ENCODE results near the gene SLC24A3.

The SLC24A3 gene

DNA sequence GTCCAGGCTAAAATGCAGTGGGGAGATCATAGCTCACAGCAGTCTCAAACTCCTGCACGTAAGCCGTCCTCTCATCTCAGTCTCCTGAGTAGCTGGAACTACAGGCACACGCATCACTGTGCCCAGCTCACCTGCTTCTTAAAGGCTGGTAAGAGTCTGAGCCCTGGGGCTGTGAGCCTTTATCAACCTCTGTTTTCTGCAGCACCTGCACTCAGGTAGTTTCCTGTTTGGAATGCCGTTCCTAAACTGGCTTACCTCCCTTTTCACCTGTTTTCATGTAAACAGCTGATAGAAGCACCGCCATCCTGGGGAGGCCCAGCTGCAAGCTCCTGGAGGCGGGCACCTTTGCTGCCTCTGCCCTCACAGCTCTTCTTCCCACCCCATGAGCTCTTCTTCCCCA lies 45.4 kb downstream of the SLC24A3 start:
- H3K4me3 ChIP-seq (ENCODE audit: low read length) = no peak overlapping the region
- TF ChIP-seq, protein P1, sequence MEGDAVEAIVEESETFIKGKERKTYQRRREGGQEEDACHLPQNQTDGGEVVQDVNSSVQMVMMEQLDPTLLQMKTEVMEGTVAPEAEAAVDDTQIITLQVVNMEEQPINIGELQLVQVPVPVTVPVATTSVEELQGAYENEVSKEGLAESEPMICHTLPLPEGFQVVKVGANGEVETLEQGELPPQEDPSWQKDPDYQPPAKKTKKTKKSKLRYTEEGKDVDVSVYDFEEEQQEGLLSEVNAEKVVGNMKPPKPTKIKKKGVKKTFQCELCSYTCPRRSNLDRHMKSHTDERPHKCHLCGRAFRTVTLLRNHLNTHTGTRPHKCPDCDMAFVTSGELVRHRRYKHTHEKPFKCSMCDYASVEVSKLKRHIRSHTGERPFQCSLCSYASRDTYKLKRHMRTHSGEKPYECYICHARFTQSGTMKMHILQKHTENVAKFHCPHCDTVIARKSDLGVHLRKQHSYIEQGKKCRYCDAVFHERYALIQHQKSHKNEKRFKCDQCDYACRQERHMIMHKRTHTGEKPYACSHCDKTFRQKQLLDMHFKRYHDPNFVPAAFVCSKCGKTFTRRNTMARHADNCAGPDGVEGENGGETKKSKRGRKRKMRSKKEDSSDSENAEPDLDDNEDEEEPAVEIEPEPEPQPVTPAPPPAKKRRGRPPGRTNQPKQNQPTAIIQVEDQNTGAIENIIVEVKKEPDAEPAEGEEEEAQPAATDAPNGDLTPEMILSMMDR (conservative IDR thresholded peaks at IDR 0.05; ENCODE audit: low read length) = no peak
- no peak for DNase-seq (ENCODE audit: low read depth)

DNA sequence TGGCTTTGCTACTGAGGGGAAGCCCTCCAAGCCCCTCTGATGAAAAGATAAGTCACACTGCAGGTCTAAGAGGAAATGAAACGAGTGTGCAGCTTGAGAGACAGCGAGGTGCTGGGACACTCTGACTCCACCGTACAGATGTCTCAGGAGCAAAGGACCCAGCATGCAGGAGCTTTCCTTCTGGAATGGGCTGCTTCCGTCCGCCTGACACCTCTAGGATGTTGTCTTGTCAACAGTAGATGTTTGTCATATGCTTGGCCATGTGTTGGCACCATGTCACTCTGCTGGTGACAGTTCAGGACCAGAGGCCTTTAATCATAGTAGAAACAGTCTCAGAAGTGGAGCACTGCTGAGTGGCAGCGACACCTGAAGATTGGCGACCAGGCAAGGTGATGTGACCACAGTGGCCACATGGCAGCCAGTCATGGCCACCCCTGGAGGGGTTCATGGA lies 46.7 kb downstream of the SLC24A3 start:
- no peak for DNase-seq (ENCODE audit: low read depth)
- TF ChIP-seq, protein P1 (conservative IDR thresholded peaks at IDR 0.05; ENCODE audit: low read length) = no peak
- no peak overlapping the region for H3K4me3 ChIP-seq (ENCODE audit: low read length)

DNA sequence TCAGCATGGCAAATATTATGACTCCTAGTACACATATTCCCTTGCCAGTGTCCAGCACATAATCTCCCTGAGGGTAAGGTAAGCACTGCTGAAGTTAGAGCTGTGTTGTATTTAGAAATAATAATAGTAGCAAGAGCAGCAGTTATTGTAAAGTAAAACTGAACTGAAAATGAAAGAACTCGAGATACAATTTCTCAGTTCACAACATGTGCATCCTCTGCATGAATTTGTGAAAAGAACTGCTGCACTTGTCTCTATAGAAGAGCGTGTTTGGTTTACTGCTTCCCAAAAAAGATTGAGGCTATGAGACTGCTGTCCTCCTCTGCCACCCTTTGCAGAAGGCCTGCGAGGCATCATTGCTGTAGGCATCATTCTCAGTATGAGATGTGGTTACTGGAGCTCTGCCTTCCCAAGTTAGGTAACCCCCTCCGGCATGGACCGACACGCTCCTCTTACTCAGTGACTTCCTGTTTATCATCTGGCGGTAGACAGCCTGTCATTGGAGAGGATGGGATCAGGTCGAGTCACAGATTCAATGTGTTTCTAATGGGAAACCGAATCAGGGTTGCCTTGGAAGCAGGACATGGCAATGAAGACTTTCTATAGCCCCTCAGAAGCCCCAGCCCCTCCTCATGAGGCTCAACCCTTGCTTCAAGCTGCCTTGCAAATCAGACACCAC lies 48.1 kb downstream of the SLC24A3 start:
- peak; percentile 54 for DNase-seq (ENCODE audit: low read depth)
- no peak overlapping the region for H3K4me3 ChIP-seq (ENCODE audit: low read length)
- TF ChIP-seq, protein P1 (conservative IDR thresholded peaks at IDR 0.05; ENCODE audit: low read length) = no peak

DNA sequence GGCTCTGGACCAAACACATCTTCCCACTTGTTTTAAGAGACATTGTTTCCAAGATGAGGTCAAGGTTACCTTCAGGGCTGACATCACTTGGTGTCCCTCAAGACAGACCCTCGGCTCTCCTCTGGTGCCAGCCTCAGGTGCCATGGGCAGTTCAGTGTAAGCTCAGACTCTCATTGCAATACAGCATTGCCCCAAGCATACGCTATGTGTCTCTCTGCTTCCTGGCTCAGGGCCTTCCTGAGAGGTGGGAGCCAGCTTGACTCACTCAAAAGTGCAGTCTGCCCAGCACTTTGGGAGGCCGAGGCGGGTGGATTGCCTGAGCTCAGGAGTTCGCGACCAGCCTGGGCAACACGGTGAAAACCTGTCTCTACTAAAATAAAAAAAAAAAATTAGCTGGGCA lies 51.7 kb downstream of the SLC24A3 start:
- TF ChIP-seq, protein P1 (conservative IDR thresholded peaks at IDR 0.05; ENCODE audit: low read length) = no peak
- no peak for DNase-seq (ENCODE audit: low read depth)

GRCh38 chr20:19265646-19266374 lies 53.4 kb downstream of the SLC24A3 start:
- TF ChIP-seq, protein P1 (conservative IDR thresholded peaks at IDR 0.05; ENCODE audit: low read length) = no peak

More for the DNA sequence above, 51.7 kb downstream of the SLC24A3 start:
- H3K4me3 ChIP-seq (ENCODE audit: low read length) = no peak overlapping the region

DNA sequence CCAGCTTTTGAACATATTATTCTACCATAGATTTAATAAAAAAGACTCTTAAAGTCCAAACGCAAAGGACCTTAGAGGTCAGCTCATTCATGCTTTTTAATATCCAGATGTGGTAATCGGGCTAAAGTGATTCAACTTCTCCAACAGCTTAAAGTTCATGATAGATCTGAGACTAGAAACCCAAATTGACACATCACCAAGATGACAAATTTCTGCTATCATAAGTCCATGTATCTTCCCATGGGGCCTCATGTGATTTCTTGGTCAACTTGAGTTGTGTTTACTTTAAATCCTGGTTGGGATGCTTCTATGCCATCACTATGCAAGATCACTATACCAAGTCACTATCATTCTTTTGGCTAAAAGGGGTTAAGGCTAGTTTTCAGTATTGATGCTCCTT lies 56.0 kb downstream of the SLC24A3 start:
- DNase-seq (ENCODE audit: low read depth) = no peak
- TF ChIP-seq, protein P1 (conservative IDR thresholded peaks at IDR 0.05; ENCODE audit: low read length) = no peak
- no peak overlapping the region for H3K4me3 ChIP-seq (ENCODE audit: low read length)

More at GRCh38 chr20:19265646-19266374, 53.4 kb downstream of the SLC24A3 start:
- no peak for DNase-seq (ENCODE audit: low read depth)
- H3K4me3 ChIP-seq (ENCODE audit: low read length) = no peak overlapping the region

All from AG10803 (cell line).